K562 (cell line): Measurements from ENCODE around the gene DCAF6. TPM values are rescaled to one million over a fixed set of nuclear protein-coding genes. Genes with fewer than 3 reads are reported as not detected.

Experiments used
- ATAC-seq: fragments of 200-7000 bp; cut with Tn5 transposase; 3 replicates; pipeline ENCODE4 v1.9.1; 2020; ENCODE audit warnings: moderate library complexity
- BruUV-seq: library from RNA; stranded (reverse); fragments of 400-500 nt; replicated peaks from 2 replicates; lab custom pipeline; 2021; lab: Mats Ljungman, UMichigan
- CTCF ChIA-PET: fragments of 300-600 bp; formaldehyde crosslinking; extraction: SDS; loops from one replicate; lab custom pipeline; 2021; ENCODE audit warnings: low intra/inter-chr PET ratio; lab: Yijun Ruan, JAX
- POLR2A ChIA-PET: fragments of 300-600, 350-650 bp; sonication (Branson Sonifier 250); formaldehyde crosslinking; extraction: SDS; loops from one replicate; lab custom pipeline; 2021; ENCODE audit warnings: antibody characterized with exemption, inconsistent platforms; lab: Yijun Ruan, JAX
- DNase-seq, 4 experiments: peaks; one replicate each; pipeline versions ENCODE4 v3.0.0 to v3.0.0-alpha.2; 2011 to 2018; ENCODE audit warnings: low spot score in 3 of 4, mixed read lengths in 3 of 4; ENCODE audit errors: extremely low read depth in 1 of 4
- FAIRE-seq: peaks from 2 replicates; lab custom pipeline; 2011; peaks lifted over from hg19 to GRCh38; lab: Jason Lieb, UNC
- H2AFZ ChIP-seq: 2 replicates; pipeline ENCODE4 v1.6.0; 2011; ENCODE audit warnings: low read depth, low read length, control low read depth, inconsistent platforms
- H3K27ac ChIP-seq: fragments of 200-600 bp; 3 replicates; pipeline ENCODE4 v1.8.0; 2011; ENCODE audit warnings: low read depth, mild to moderate bottlenecking, control low read depth, inconsistent platforms, low read length, moderate library complexity, mixed read lengths; ENCODE audit errors: extremely low read depth
- H3K27me3 ChIP-seq, 2 experiments: fragments of 300-600 bp in 1 of 2; 2 replicates in 1 of 2; 3 replicates in 1 of 2; pipeline versions ENCODE4 v1.6.0 to v1.8.0; 2011; ENCODE audit warnings: inconsistent platforms in 2 of 2, low read length in 2 of 2, mild to moderate bottlenecking in 1 of 2, mixed read lengths in 1 of 2, moderate library complexity in 1 of 2; ENCODE audit not compliant: control insufficient read depth in 2 of 2, insufficient read depth in 2 of 2
- H3K36me3 ChIP-seq: fragments of 300-600 bp; 3 replicates; pipeline ENCODE4 v1.8.0; 2011; ENCODE audit warnings: mild to moderate bottlenecking, low read length, inconsistent platforms; ENCODE audit not compliant: control insufficient read depth, insufficient read depth
- H3K4me1 ChIP-seq, 2 experiments: fragments of 200-600 bp in 1 of 2; replicated peaks in 1 of 2; 2 replicates in 1 of 2; 3 replicates in 1 of 2; pipeline versions ENCODE4 v1.5.1 to v1.8.0; 2011; ENCODE audit warnings: inconsistent platforms in 2 of 2, low read length in 2 of 2, mild to moderate bottlenecking in 1 of 2, mixed read lengths in 1 of 2, moderate library complexity in 1 of 2; ENCODE audit not compliant: control insufficient read depth in 2 of 2, insufficient read depth in 2 of 2
- H3K4me2 ChIP-seq: 2 replicates; pipeline ENCODE4 v1.6.1; 2011; ENCODE audit warnings: low read length, control low read depth, inconsistent platforms, mixed read lengths; ENCODE audit not compliant: insufficient read depth
- H3K4me3 ChIP-seq: fragments of 200-600 bp; sonication (generic), shearing (Covaris generic); 2 replicates; pipeline ENCODE4 v1.5.1; 2016; ENCODE audit warnings: control low read depth, inconsistent platforms
- H3K79me2 ChIP-seq: fragments of 200-600 bp; 3 replicates; pipeline ENCODE4 v1.8.0; 2011; ENCODE audit warnings: low read length, inconsistent platforms; ENCODE audit not compliant: control insufficient read depth, insufficient read depth
- H3K9ac ChIP-seq, 2 experiments: 2 replicates each; pipeline versions ENCODE4 v1.6.0 to v1.6.1; 2011; ENCODE audit warnings: low read depth in 2 of 2, low read length in 2 of 2, control low read depth in 1 of 2, inconsistent platforms in 1 of 2, mild to moderate bottlenecking in 1 of 2, mixed read lengths in 1 of 2; ENCODE audit not compliant: insufficient read depth in 1 of 2
- H3K9me1 ChIP-seq: one replicate; pipeline ENCODE4 v1.6.0; 2011; ENCODE audit warnings: inconsistent platforms, mild to moderate bottlenecking, low read length, moderate library complexity; ENCODE audit not compliant: control insufficient read depth, insufficient read depth
- H3K9me3 ChIP-seq: replicated peaks from 2 replicates; pipeline ENCODE4 v1.5.1; 2011; ENCODE audit warnings: low read depth, low read length, inconsistent platforms; ENCODE audit not compliant: control insufficient read depth, insufficient read depth
- H4K20me1 ChIP-seq: replicated peaks from 2 replicates; pipeline ENCODE4 v1.6.1; 2011; ENCODE audit warnings: low read length, inconsistent platforms, mixed read lengths; ENCODE audit not compliant: control insufficient read depth, insufficient read depth
- ARID4B ChIP-seq: sonication (generic); formaldehyde crosslinking; IDR thresholded peaks from 2 replicates; pipeline ENCODE4 v1.8.0; 2022; ENCODE audit warnings: mild to moderate bottlenecking, missing genetic modification reagents
- CBFA2T3 ChIP-seq: fragments of 450-650 bp; IDR thresholded peaks from 2 replicates; pipeline ENCODE4 v1.6.1; 2017
- WGBS: fragments of 100-300 bp; shearing (Covaris generic); methylation state at CpG from one replicate; pipeline ENCODE4 v1.1.6; 2016; ENCODE audit warnings: low coverage, mixed read lengths; ENCODE audit not compliant: insufficient coverage; ENCODE audit errors: missing lambda C conversion rate; 5-methylcytosine and 5-hydroxymethylcytosine counted together
- in situ Hi-C: fragments of 300-500 bp; cut with MboI; formaldehyde crosslinking; loops from 4 replicates; pipeline ENCODE4 v1.15.0; 2018; ENCODE audit warnings: inconsistent platforms, mixed read lengths
- intact Hi-C: fragments of 100-400 bp; cut with micrococcal nuclease; formaldehyde crosslinking; loops from 2 replicates; pipeline ENCODE4 v1.14.2; 2022
- polyA plus RNA-seq, 8 experiments: library from polyadenylated mRNA; depleted of rRNA in 4 of 8; stranded (reverse) in 5 of 8; unstranded in 3 of 8; fragments of >200 nt; fragmentation: Nextera tagmentation in 2 of 8; fragmentation: Illumina TruSeq in 1 of 8; extraction: Ambion mirVana in 2 of 8; extraction: Trizol in 1 of 8; gene quantifications; 2 replicates each; pipeline versions ENCODE4 v1.2.1 to v1.2.3, GENCODE V29; 2011 to 2014; ENCODE audit warnings: inconsistent platforms in 1 of 8, missing spikeins in 1 of 8
- total RNA-seq, 7 experiments: library from RNA; depleted of rRNA in 6 of 7; stranded (reverse); fragments of >200 nt in 6 of 7; fragmentation: Illumina TruSeq in 2 of 7; extraction: Trizol in 2 of 7; gene quantifications; 2 replicates each; pipeline versions ENCODE4 v1.2.1 to v1.2.3, GENCODE V29; 2011 to 2021; ENCODE audit warnings: low replicate concordance in 1 of 7

Gene DCAF6
- total and polyA plus RNA-seq, 9 of the 15 experiments (the other 6 are each of a cell fraction or from before 2014, with no cell fraction given): 19.1 to 102 (median 46.3) TPM

GRCh38 chr1:168004531-168004930, 68.0 kb downstream of the DCAF6 start:
- in situ Hi-C loops: no loop called here
- H3K27me3 ChIP-seq: no peaks in the 10 kb centered on the region
- H4K20me1 ChIP-seq: no peaks in the 10 kb centered on the region
- peaks cover 75% of the 10 kb centered on the region for H3K36me3 ChIP-seq
- DNase-seq (no peak), FAIRE-seq (no peak), ATAC-seq (peak; percentile 45; the same call in 2 of the 3 replicates)
- no peaks in the 10 kb centered on the region for H3K9me3 ChIP-seq
- WGBS: 66% methylated on average over 2 of the region's 2 CpGs
- POLR2A ChIA-PET: no interaction called here
- H2AFZ ChIP-seq: no peak overlapping the region
- no peak overlapping the region for H3K4me3 ChIP-seq
- no peak overlapping the region for H3K9ac ChIP-seq
- H3K79me2 ChIP-seq: no peaks in the 10 kb centered on the region
- no peak overlapping the region for H3K27ac ChIP-seq
- no peaks in the 10 kb centered on the region; a peak in 1 of 5 replicates for H3K4me1 ChIP-seq
- no peak overlapping the region for H3K4me2 ChIP-seq
- no TSS peak for BruUV-seq
- CTCF ChIA-PET: no interaction called here
- no peak for TF ChIP-seq ARID4B (CRISPR knock-in tag)
- TF ChIP-seq CBFA2T3: peak; percentile 45; the same call in 1 of the 2 replicates
- H3K9me1 ChIP-seq: no peaks in the 10 kb centered on the region
- intact Hi-C loops: no loop called here
